ENCODE data around the gene TAS1R3. TPM values are rescaled to one million over a fixed set of nuclear protein-coding genes. Genes with fewer than 3 reads are reported as not detected.

Gene TAS1R3
- total RNA-seq, 1 experiment from 2014 or later, result 0.07 TPM

DNA sequence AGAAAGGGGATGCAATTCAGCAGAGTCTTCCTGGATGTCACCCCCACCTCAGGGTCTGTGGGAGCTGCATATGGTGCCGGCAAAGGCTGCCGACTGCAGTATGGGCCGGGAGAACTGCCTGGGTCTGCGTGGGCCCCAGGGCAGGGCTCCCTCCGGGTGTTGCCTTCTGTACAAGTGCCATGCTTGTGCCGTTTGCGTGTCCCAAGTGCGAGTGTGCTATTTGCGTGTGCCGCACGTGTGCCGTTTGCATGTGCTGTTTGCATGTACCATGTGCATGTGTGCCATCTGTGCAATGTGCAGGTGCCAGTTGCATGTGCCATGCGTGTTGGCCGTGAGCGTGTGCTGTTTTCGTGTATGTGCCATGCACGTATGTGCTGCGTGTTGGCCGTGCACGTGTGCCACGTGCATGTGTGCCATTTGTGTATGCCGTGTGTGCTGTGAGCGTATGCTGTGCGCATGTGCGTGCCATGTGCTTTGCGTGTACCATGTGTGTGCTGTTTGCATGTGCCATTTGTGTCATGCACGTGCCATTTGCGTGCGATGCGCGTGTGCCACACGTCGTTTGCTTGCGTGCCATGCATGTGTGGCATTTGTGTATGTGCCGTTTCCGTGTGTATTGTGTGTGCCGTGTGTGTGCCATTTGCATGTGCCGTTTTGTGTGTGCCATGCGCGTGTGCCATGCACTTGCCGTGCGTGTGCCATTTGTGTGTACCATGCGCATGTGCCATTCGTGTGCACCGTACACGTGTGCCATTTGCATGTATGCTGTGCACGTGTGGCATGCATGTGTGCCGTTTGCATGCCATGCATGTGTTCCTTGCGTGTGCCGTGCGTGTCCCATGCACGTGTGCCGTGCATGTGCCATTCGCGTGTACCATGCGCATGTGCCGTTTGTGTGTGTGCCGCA is 1.5 kb upstream of the TAS1R3 start:
- H3K36me3 ChIP-seq (ENCODE audit: control insufficient read depth in 1 of 2, insufficient read depth in 2 of 2, low read length in 2 of 2), result no peaks in the 10 kb centered on the region
- H3K27me3 ChIP-seq (ENCODE audit: insufficient read depth, low read length), result no peaks in the 10 kb centered on the region
- H2AFZ ChIP-seq (ENCODE audit: low read depth, low read length, poor library complexity, severe bottlenecking), result no peak overlapping the region
- intact Hi-C loops (cut with micrococcal nuclease), result no loop called here
- H3K79me2 ChIP-seq (ENCODE audit: insufficient read depth, low read length), result peaks cover 19% of the 10 kb centered on the region
- ATAC-seq (no peak), DNase-seq (ENCODE audit: low read depth, low spot score) (no peak)
- peaks cover 14 to 43% of the 10 kb centered on the region in 2 experiments; a peak in 3 of 4 replicates for H3K4me1 ChIP-seq (ENCODE audit: control insufficient read depth in 1 of 2, insufficient read depth in 2 of 2, low read length in 2 of 2)
- no peaks in the 10 kb centered on the region for H4K20me1 ChIP-seq (ENCODE audit: insufficient read depth)
- no peak overlapping the region; the same call in 1 of the 2 replicates for H3K27ac ChIP-seq (ENCODE audit: low read depth, low read length)
- CTCF ChIA-PET, result no interaction called here
- H3K4me3 ChIP-seq (replicated peaks in 1 of 2; ENCODE audit: low read depth in 1 of 2, low read length in 2 of 2), result no peak overlapping the region
- TF ChIP-seq EZH2 (IDR thresholded peaks at IDR 0.05), result no peak
- TF ChIP-seq POLR2A (IDR thresholded peaks at IDR 0.05; ENCODE audit: borderline replicate concordance, extremely low read depth, insufficient read depth, insufficient read length), result peak; percentile 28
- POLR2A ChIA-PET, result no interaction called here
- no TSS peak for BruUV-seq (replicated peaks)
- H3K4me2 ChIP-seq (ENCODE audit: low read length), result no peak overlapping the region
- RAD21 ChIA-PET (ENCODE audit: low non-redundant PET in 1 of 2, low total read pairs in 2 of 2, uncharacterized antibody in 2 of 2, unreplicated experiment in 2 of 2), result no interaction called here
- no peaks in the 10 kb centered on the region for H3K9me3 ChIP-seq (ENCODE audit: control insufficient read depth in 1 of 2, insufficient read depth in 1 of 2, low read depth in 1 of 2, low read length in 2 of 2)
- no peak overlapping the region for H3K9ac ChIP-seq (ENCODE audit: low read length)
- H3K9me2 ChIP-seq (ENCODE audit: insufficient read depth), result no peaks in the 10 kb centered on the region

GRCh38 chr1:1330366-1331067 is 563 bp upstream of the TAS1R3 start:
- no peaks in the 10 kb centered on the region for H3K36me3 ChIP-seq (ENCODE audit: control insufficient read depth in 1 of 2, insufficient read depth in 2 of 2, low read length in 2 of 2)
- RAD21 ChIA-PET (ENCODE audit: low non-redundant PET in 1 of 2, low total read pairs in 2 of 2, uncharacterized antibody in 2 of 2, unreplicated experiment in 2 of 2), result no interaction called here
- peak overlapping the region; percentile 30; the same call in 1 of the 2 replicates for H3K27ac ChIP-seq (ENCODE audit: low read depth, low read length)
- ATAC-seq (no peak), DNase-seq (ENCODE audit: low read depth, low spot score) (no peak)
- H3K9me2 ChIP-seq (ENCODE audit: insufficient read depth), result no peaks in the 10 kb centered on the region
- CTCF ChIA-PET, result no interaction called here
- TF ChIP-seq JUND (IDR thresholded peaks at IDR 0.05) (no peak), RAD21 (IDR thresholded peaks at IDR 0.05; ENCODE audit: low read depth) (no peak), ZFX (IDR thresholded peaks at IDR 0.05) (no peak), EZH2phosphoT487 (IDR thresholded peaks at IDR 0.05; ENCODE audit: borderline replicate concordance) (no peak), ELF1 (IDR thresholded peaks at IDR 0.05; ENCODE audit: borderline replicate concordance, low read depth) (no peak), CBX3 (IDR thresholded peaks at IDR 0.05; ENCODE audit: low read depth) (no peak), MAX (IDR thresholded peaks at IDR 0.05) (no peak), SP1 (IDR thresholded peaks at IDR 0.05; ENCODE audit: low read depth) (no peak), EZH2 (IDR thresholded peaks at IDR 0.05) (no peak), ZNF274 (IDR thresholded peaks at IDR 0.05; ENCODE audit: low read depth, low read length) (no peak), YY1 (IDR thresholded peaks at IDR 0.05; ENCODE audit: extremely low read depth, insufficient replicate concordance, low read depth, low read length) (no peak), TCF7L2 (IDR thresholded peaks at IDR 0.05; ENCODE audit: borderline replicate concordance, extremely low read depth, insufficient read depth, insufficient read length) (no peak)
- TF ChIP-seq, protein P1, sequence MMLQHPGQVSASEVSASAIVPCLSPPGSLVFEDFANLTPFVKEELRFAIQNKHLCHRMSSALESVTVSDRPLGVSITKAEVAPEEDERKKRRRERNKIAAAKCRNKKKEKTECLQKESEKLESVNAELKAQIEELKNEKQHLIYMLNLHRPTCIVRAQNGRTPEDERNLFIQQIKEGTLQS (IDR thresholded peaks at IDR 0.05), result no peak
- TF ChIP-seq, protein P2, sequence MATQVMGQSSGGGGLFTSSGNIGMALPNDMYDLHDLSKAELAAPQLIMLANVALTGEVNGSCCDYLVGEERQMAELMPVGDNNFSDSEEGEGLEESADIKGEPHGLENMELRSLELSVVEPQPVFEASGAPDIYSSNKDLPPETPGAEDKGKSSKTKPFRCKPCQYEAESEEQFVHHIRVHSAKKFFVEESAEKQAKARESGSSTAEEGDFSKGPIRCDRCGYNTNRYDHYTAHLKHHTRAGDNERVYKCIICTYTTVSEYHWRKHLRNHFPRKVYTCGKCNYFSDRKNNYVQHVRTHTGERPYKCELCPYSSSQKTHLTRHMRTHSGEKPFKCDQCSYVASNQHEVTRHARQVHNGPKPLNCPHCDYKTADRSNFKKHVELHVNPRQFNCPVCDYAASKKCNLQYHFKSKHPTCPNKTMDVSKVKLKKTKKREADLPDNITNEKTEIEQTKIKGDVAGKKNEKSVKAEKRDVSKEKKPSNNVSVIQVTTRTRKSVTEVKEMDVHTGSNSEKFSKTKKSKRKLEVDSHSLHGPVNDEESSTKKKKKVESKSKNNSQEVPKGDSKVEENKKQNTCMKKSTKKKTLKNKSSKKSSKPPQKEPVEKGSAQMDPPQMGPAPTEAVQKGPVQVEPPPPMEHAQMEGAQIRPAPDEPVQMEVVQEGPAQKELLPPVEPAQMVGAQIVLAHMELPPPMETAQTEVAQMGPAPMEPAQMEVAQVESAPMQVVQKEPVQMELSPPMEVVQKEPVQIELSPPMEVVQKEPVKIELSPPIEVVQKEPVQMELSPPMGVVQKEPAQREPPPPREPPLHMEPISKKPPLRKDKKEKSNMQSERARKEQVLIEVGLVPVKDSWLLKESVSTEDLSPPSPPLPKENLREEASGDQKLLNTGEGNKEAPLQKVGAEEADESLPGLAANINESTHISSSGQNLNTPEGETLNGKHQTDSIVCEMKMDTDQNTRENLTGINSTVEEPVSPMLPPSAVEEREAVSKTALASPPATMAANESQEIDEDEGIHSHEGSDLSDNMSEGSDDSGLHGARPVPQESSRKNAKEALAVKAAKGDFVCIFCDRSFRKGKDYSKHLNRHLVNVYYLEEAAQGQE (IDR thresholded peaks at IDR 0.05; ENCODE audit: low read depth), result no peak
- H3K27me3 ChIP-seq (ENCODE audit: insufficient read depth, low read length), result no peaks in the 10 kb centered on the region
- intact Hi-C loops (cut with micrococcal nuclease), result no loop called here
- peak overlapping the region; percentile 27; the same call in 1 of the 2 replicates for H3K4me2 ChIP-seq (ENCODE audit: low read length)
- POLR2A ChIA-PET, result no interaction called here
- H3K4me1 ChIP-seq (ENCODE audit: control insufficient read depth in 1 of 2, insufficient read depth in 2 of 2, low read length in 2 of 2), result peaks cover 14 to 39% of the 10 kb centered on the region in 2 experiments; a peak in 3 of 4 replicates
- no peaks in the 10 kb centered on the region for H4K20me1 ChIP-seq (ENCODE audit: insufficient read depth)
- H3K4me3 ChIP-seq (replicated peaks in 1 of 2; ENCODE audit: low read depth in 1 of 2, low read length in 2 of 2), result no peak overlapping the region
- H3K79me2 ChIP-seq (ENCODE audit: insufficient read depth, low read length), result peaks cover 12% of the 10 kb centered on the region
- H3K9ac ChIP-seq (ENCODE audit: low read length), result no peak overlapping the region
- H3K9me3 ChIP-seq (ENCODE audit: control insufficient read depth in 1 of 2, insufficient read depth in 1 of 2, low read depth in 1 of 2, low read length in 2 of 2), result no peaks in the 10 kb centered on the region
- no peak overlapping the region for H2AFZ ChIP-seq (ENCODE audit: low read depth, low read length, poor library complexity, severe bottlenecking)
- BruUV-seq (replicated peaks), result no TSS peak

Data from HCT116 (cell line).